ENCODE data around the gene NGEF. TPM values are rescaled to one million over a fixed set of nuclear protein-coding genes. Genes with fewer than 3 reads are reported as not detected.

The NGEF gene
- total RNA-seq, 4 donors from 2014 or later = 4.0 to 16.5 (median 6.2) TPM

DNA sequence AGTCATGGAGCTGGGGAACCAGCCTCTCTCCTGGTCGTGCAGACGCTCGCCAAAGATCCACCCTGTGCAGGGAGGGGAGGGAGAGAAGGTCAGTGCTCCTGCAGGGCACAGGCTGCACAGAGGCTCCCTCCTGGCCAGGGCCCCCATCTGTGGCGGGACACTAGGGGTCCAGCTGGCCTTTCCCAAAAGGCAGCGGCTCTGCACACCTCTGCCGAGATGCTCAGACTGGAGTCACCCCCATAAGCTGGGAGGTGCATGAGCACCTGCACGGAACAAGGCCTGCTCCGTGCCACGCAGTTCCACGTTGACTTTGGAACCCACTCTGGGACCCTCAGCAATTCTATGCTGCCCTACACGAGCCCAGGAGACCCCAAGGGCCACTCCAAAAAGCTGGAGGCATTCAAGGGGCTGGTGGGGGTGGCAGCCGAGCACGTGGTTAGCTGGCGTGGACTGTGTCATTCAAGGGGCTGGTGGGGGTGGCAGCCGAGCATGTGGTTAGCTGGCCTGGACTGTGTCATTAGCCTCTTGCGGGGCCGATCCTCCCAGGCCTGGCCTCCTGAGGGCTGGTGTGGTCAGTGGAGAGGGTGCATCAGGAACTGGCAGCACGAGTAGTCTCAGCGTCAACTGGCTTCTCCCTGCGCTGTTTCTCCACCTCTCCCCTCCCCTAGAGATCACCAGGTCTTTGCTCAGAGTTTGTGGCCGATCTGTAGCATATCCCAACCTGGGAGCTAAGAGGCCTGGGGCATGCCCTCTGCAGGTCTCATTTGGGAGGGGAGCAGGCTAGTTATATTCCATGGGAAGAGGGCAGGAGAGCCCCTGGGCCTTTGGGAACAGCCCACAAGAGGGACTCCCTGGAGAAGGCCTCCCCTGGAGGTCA is 133.2 kb downstream of the NGEF start:
- intact Hi-C loops (cut with DNase I) = no loop called here
- Histone ChIP-seq H3K27ac (no peak overlapping the region), H3K27me3 (peaks cover 0 to 35% (median 0%) of the 10 kb centered on the region in 4 donors), H3K4me1 (peaks cover 8 to 23% (median 18%) of the 10 kb centered on the region in 3 donors), H3K4me3 (no peak overlapping the region), H3K36me3 (peaks cover 0 to 3% (median 0%) of the 10 kb centered on the region in 3 donors), H3K9me3 (no peaks in the 10 kb centered on the region)
- DNase-seq = no peak
- WGBS, 2 donors = 88 to 89% methylated on average over 12 to 13 of the region's 21 CpGs
- TF ChIP-seq, protein P1, sequence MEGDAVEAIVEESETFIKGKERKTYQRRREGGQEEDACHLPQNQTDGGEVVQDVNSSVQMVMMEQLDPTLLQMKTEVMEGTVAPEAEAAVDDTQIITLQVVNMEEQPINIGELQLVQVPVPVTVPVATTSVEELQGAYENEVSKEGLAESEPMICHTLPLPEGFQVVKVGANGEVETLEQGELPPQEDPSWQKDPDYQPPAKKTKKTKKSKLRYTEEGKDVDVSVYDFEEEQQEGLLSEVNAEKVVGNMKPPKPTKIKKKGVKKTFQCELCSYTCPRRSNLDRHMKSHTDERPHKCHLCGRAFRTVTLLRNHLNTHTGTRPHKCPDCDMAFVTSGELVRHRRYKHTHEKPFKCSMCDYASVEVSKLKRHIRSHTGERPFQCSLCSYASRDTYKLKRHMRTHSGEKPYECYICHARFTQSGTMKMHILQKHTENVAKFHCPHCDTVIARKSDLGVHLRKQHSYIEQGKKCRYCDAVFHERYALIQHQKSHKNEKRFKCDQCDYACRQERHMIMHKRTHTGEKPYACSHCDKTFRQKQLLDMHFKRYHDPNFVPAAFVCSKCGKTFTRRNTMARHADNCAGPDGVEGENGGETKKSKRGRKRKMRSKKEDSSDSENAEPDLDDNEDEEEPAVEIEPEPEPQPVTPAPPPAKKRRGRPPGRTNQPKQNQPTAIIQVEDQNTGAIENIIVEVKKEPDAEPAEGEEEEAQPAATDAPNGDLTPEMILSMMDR (IDR thresholded peaks at IDR 0.05) = no peak
- TF ChIP-seq POLR2A (IDR thresholded peaks at IDR 0.05) = no peak

DNA sequence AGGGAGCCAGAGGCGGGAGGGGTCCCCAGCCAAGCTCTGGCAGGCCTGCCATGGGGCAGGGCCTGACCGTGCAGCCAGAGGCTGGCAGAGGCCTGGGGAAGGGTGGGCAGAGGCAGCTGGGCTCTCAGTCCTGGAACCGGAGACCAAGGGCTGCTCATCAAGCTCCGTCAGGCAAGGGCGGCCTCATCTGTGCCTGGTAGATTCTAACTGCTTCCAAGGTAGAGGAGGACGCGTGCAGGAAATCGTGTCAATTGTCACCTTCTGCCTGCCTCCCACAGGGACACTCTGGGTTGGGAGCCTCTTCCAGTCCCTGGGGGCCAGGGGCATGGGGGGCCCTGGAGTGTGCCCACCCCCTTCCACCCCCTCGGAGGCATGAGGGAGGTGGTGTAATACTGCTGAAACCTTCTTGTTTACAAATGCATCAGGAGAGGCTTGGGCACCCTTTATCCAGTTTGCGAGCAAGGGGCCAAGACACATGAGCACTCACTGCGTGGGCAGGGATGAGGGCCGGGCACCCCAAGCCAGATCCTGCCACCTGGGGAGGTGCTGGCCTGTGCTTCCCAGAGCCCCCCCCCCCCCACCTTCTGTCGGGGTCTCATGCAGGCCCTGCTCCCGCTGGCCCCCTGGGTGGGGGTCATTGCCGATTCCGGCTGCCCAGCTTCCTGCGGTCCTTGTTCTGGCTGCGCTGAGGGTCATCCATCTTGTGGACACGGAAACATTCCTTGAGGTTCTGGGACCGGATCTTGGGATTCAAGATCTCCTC is 134.0 kb downstream of the NGEF start:
- no peak overlapping the region for H3K4me3 ChIP-seq
- peaks cover 8 to 26% (median 18%) of the 10 kb centered on the region in 3 donors for H3K4me1 ChIP-seq
- DNase-seq = no peak
- peaks cover 0 to 3% (median 0%) of the 10 kb centered on the region in 3 donors for H3K36me3 ChIP-seq
- TF ChIP-seq, protein P1 (IDR thresholded peaks at IDR 0.05) = no peak
- H3K27ac ChIP-seq = no peak overlapping the region
- 20 to 84% methylated on average over 3 to 5 of the region's 20 CpGs for WGBS, 2 donors
- no peaks in the 10 kb centered on the region for H3K9me3 ChIP-seq
- intact Hi-C loops (cut with DNase I) = no loop called here
- H3K27me3 ChIP-seq = peaks cover 0 to 34% (median 0%) of the 10 kb centered on the region in 4 donors

DNA sequence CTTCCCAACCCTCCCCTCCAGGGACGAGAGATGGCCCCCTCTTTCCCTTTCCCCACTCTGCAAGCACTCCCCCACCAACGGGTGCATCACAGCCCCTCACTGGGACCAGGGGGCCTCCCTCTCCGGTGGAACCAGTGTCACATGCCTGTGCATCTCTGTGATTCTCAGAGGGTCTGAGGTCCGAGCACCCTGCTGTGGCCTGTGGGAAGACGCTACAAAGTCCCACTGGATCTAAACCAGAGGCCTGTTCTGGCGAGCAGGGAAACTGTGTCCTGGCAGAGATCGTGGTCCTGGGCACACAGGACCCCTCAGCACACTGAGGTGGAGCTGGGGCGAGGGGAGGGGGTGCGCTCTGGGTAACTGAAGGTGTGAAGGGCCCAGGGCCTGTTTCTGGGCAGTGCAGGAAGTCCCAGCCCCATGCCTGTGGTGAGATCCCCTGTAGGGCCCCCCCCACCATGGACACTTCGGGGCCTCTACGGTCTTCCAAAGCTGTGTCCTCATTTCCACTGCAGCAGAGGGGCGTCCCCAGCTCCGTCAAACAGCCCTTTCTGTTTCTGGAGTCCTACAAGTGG is 135.0 kb downstream of the NGEF start:
- Histone ChIP-seq H3K27me3 (peaks cover 0 to 34% (median 0%) of the 10 kb centered on the region in 4 donors), H3K4me3 (no peak overlapping the region), H3K27ac (no peak overlapping the region), H3K36me3 (peaks cover 0 to 3% (median 0%) of the 10 kb centered on the region in 3 donors), H3K4me1 (peaks cover 8 to 32% (median 18%) of the 10 kb centered on the region in 3 donors), H3K9me3 (no peaks in the 10 kb centered on the region)
- TF ChIP-seq POLR2A (IDR thresholded peaks at IDR 0.05) = no peak
- TF ChIP-seq, protein P1 (IDR thresholded peaks at IDR 0.05) = no peak
- 93 to 95% methylated on average over 3 to 12 of the region's 13 CpGs for WGBS, 2 donors
- intact Hi-C loops (cut with DNase I) = no loop called here
- DNase-seq = no peak

DNA sequence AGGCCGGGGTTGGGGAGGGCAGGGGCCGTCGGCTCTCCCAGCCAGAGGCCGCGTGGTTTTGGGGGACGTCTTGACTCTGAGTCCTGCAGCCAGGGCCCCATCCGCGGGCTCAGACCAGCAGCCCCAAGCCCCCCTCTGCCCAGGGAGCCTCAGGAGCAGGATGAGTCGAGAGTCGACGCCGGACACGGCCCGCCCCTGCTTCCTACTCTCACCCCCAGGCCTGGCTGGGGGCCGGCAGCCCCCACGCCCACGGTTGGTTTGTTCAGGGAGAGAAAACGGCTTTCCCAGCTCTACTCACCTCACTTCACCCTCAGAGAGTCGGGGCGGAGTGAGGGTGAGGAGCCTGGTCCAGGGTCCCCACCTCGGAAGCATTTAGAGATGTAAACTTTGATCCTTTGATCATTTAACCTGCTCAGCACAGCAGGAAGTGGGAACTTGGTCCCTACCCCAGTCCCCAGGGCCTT is 136.0 kb downstream of the NGEF start:
- intact Hi-C loops (cut with DNase I) = no loop called here
- Histone ChIP-seq H3K9me3 (no peaks in the 10 kb centered on the region), H3K4me1 (peaks cover 8 to 32% (median 18%) of the 10 kb centered on the region in 3 donors), H3K36me3 (peaks cover 0 to 3% (median 0%) of the 10 kb centered on the region in 3 donors), H3K4me3 (peak overlapping the region; percentile 46 to 76 (median 56)), H3K27ac (peak overlapping the region in 1 of 4 donors; percentile 37), H3K27me3 (peaks cover 0 to 34% (median 0%) of the 10 kb centered on the region in 4 donors)
- WGBS, 2 donors = 14 to 20% methylated on average over 5 to 8 of the region's 21 CpGs
- TF ChIP-seq, protein P1 (IDR thresholded peaks at IDR 0.05) = no peak
- TF ChIP-seq POLR2A (IDR thresholded peaks at IDR 0.05) = no peak
- no peak for DNase-seq
